HepG2 (cell line): Measurements from ENCODE around the gene CCDC33. TPM values are rescaled to one million over a fixed set of nuclear protein-coding genes. Genes with fewer than 3 reads are reported as not detected.
"Not testable (repeated sequence)": the region's sequence is repeated elsewhere in the genome, so short reads cannot be mapped to it uniquely, and the experiment has no call there.

Experiments
- ATAC-seq: fragments of 200-7000 bp; cut with Tn5 transposase; 3 replicates; pipeline ENCODE4 v1.9.1; 2020; ENCODE audit warnings: mild to moderate bottlenecking, moderate library complexity
- BruUV-seq: library from RNA; stranded (reverse); fragments of 400-500 nt; replicated peaks from 2 replicates; lab custom pipeline; 2021; lab: Mats Ljungman, UMichigan
- CTCF ChIA-PET: fragments of 300-600 bp; formaldehyde crosslinking; extraction: SDS; loops from one replicate; lab custom pipeline; 2021; ENCODE audit warnings: low total read pairs, inconsistent platforms, low intra/inter-chr PET ratio; lab: Yijun Ruan, JAX
- POLR2A ChIA-PET: fragments of 350-600 bp; sonication (Branson Sonifier 250); formaldehyde crosslinking; loops from one replicate; lab custom pipeline; 2020; ENCODE audit warnings: antibody characterized with exemption, inconsistent platforms; lab: Yijun Ruan, JAX
- DNase-seq: peaks from one replicate; pipeline ENCODE4 v3.0.0-alpha.2; 2015; ENCODE audit warnings: low spot score
- FAIRE-seq: peaks from 3 replicates; lab custom pipeline; 2011; peaks lifted over from hg19 to GRCh38; lab: Jason Lieb, UNC
- H2AFZ ChIP-seq: one replicate; pipeline ENCODE4 v1.6.1; 2011; ENCODE audit warnings: low read length, inconsistent platforms
- H3K27ac ChIP-seq: fragments of 300-600 bp; 3 replicates; pipeline ENCODE4 v1.8.0; 2011; ENCODE audit warnings: mixed run types, mild to moderate bottlenecking, mixed read lengths, low read length, inconsistent platforms; ENCODE audit not compliant: insufficient read depth; ENCODE audit errors: extremely low read length
- H3K27me3 ChIP-seq, 2 experiments: fragments of 200-600 bp in 1 of 2; 2 replicates in 1 of 2; 3 replicates in 1 of 2; pipeline versions ENCODE4 v1.6.0 to v1.8.0; 2011; ENCODE audit warnings: low read length in 2 of 2, mild to moderate bottlenecking in 2 of 2, moderate library complexity in 2 of 2, inconsistent platforms in 1 of 2; ENCODE audit not compliant: insufficient read depth in 2 of 2, control insufficient read depth in 1 of 2
- H3K36me3 ChIP-seq, 2 experiments: fragments of 200-600 bp in 1 of 2; replicated peaks in 1 of 2; 2 replicates in 1 of 2; 3 replicates in 1 of 2; pipeline versions ENCODE4 v1.5.1 to v1.8.0; 2011; ENCODE audit warnings: low read length in 2 of 2, inconsistent platforms in 1 of 2; ENCODE audit not compliant: insufficient read depth in 2 of 2, control insufficient read depth in 1 of 2
- H3K4me1 ChIP-seq: 2 replicates; pipeline ENCODE4 v1.5.1; 2012; ENCODE audit warnings: low read length, inconsistent platforms; ENCODE audit not compliant: insufficient read depth
- H3K4me2 ChIP-seq: 2 replicates; pipeline ENCODE4 v1.6.0; 2011; ENCODE audit warnings: low read depth, low read length, inconsistent platforms
- H3K4me3 ChIP-seq, 3 experiments: fragments of 200-600 bp in 1 of 3; sonication (generic), shearing (Covaris generic) in 1 of 3; replicated peaks in 1 of 3; 2 replicates each; pipeline ENCODE4 v1.5.1; 2011 to 2016; ENCODE audit warnings: low read length in 3 of 3, inconsistent platforms in 2 of 3, low read depth in 2 of 3, mild to moderate bottlenecking in 2 of 3, control low read depth in 1 of 3, mixed read lengths in 1 of 3; ENCODE audit not compliant: insufficient read depth in 1 of 3
- H3K79me2 ChIP-seq: one replicate; pipeline ENCODE4 v1.6.1; 2011; ENCODE audit warnings: low read length, inconsistent platforms; ENCODE audit not compliant: insufficient read depth
- H3K9ac ChIP-seq: 2 replicates; pipeline ENCODE4 v1.6.0; 2011; ENCODE audit warnings: mild to moderate bottlenecking, low read depth, low read length, inconsistent platforms; ENCODE audit not compliant: insufficient read depth
- H3K9me3 ChIP-seq: 2 replicates; pipeline ENCODE4 v1.5.1; 2012; ENCODE audit warnings: mild to moderate bottlenecking, low read length
- H4K20me1 ChIP-seq: 2 replicates; pipeline ENCODE4 v1.6.0; 2011; ENCODE audit warnings: inconsistent platforms, mild to moderate bottlenecking, low read length, moderate library complexity; ENCODE audit not compliant: insufficient read depth
- DNMT3B ChIP-seq: conservative IDR thresholded peaks from 2 replicates; pipeline ENCODE4 v1.6.1; 2016; ENCODE audit warnings: missing biosample characterization, control low read depth
- IRX3 ChIP-seq: sonication (generic); formaldehyde crosslinking; IDR thresholded peaks from 2 replicates; pipeline ENCODE4 v1.8.1; 2023; ENCODE audit warnings: mild to moderate bottlenecking, low read depth, missing genetic modification reagents, borderline replicate concordance
- KAT7 ChIP-seq: IDR thresholded peaks from 2 replicates; pipeline ENCODE4 v1.6.1; 2018; ENCODE audit warnings: borderline replicate concordance, missing compliant biosample characterization
- KLF16 ChIP-seq, 2 experiments: sonication (generic) in 1 of 2; formaldehyde crosslinking in 1 of 2; IDR thresholded peaks; 2 replicates each; pipeline versions ENCODE4 v1.6.1 to v1.8.0; 2016 to 2023; ENCODE audit warnings: missing genetic modification reagents in 2 of 2, missing compliant biosample characterization in 1 of 2
- MEF2D ChIP-seq: sonication (generic); formaldehyde crosslinking; IDR thresholded peaks from 2 replicates; pipeline ENCODE4 v1.5.1; 2020; ENCODE audit warnings: mild to moderate bottlenecking, missing genetic modification reagents
- SRF ChIP-seq: IDR thresholded peaks from 2 replicates; pipeline ENCODE4 v1.6.1; 2011; ENCODE audit warnings: mild to moderate bottlenecking, low read depth, low read length, moderate library complexity
- THAP8 ChIP-seq: sonication (generic); formaldehyde crosslinking; IDR thresholded peaks from 2 replicates; pipeline ENCODE4 v1.5.1; 2020; ENCODE audit warnings: missing genetic modification reagents, mild to moderate bottlenecking, borderline replicate concordance
- YEATS2 ChIP-seq: sonication (generic); formaldehyde crosslinking; IDR thresholded peaks from 2 replicates; pipeline ENCODE4 v1.4.0; 2020; ENCODE audit warnings: missing genetic modification reagents, borderline replicate concordance
- ZFP1 ChIP-seq: IDR thresholded peaks from 2 replicates; pipeline ENCODE4 v1.6.1; 2016
- ZKSCAN1 ChIP-seq: fragments of 150-350 bp; IDR thresholded peaks from 2 replicates; pipeline ENCODE4 v1.6.1; 2014; ENCODE audit warnings: low read length
- ZMYM2 ChIP-seq: sonication (generic); formaldehyde crosslinking; IDR thresholded peaks from 2 replicates; pipeline ENCODE4 v1.8.0; 2022; ENCODE audit warnings: mild to moderate bottlenecking, missing genetic modification reagents
- ZNF230 ChIP-seq: sonication (generic); formaldehyde crosslinking; IDR thresholded peaks from 2 replicates; pipeline ENCODE4 v1.4.0; 2020; ENCODE audit warnings: mild to moderate bottlenecking, missing genetic modification reagents
- ZNF652 ChIP-seq: IDR thresholded peaks from 2 replicates; pipeline ENCODE4 v1.6.1; 2016; ENCODE audit warnings: low read depth, borderline replicate concordance
- ZNF703 ChIP-seq: sonication (generic); formaldehyde crosslinking; IDR thresholded peaks from 2 replicates; pipeline ENCODE4 v1.5.1; 2020; ENCODE audit warnings: missing genetic modification reagents, mild to moderate bottlenecking, moderate library complexity, borderline replicate concordance
- ZNF720 ChIP-seq: sonication (generic); formaldehyde crosslinking; IDR thresholded peaks from 2 replicates; pipeline ENCODE4 v1.4.0; 2020; ENCODE audit warnings: missing genetic modification reagents
- ZNF879 ChIP-seq: sonication (generic); formaldehyde crosslinking; IDR thresholded peaks from 2 replicates; pipeline ENCODE4 v1.8.1; 2023; ENCODE audit warnings: missing genetic modification reagents
- WGBS: methylation state at CpG from one replicate; pipeline ENCODE4 v1.1.6; 2017; ENCODE audit warnings: low lambda C conversion rate; 5-methylcytosine and 5-hydroxymethylcytosine counted together
- in situ Hi-C: cut with HindIII; loops from 2 replicates; pipeline ENCODE4 v1.10.0; 2017; ENCODE audit warnings: low pct_unique_long_range_greater_than_20kb; ENCODE audit not compliant: extremely low pct_ligation_motif_present
- intact Hi-C: fragments of 100-400 bp; cut with micrococcal nuclease; formaldehyde crosslinking; loops from one replicate; pipeline ENCODE4 v1.10.0; 2022; ENCODE audit not compliant: unreplicated experiment
- polyA plus RNA-seq, 8 experiments: library from polyadenylated mRNA; depleted of rRNA in 3 of 8; stranded (reverse) in 7 of 8; unstranded in 1 of 8; fragments of >200 nt; fragmentation: Illumina TruSeq in 4 of 8; extraction: Trizol in 4 of 8; gene quantifications; 2 replicates each; pipeline versions ENCODE4 v1.2.1 to v1.2.3, GENCODE V29; 2011 to 2016; ENCODE audit warnings: low read depth in 4 of 8, missing spikeins in 1 of 8, mixed read lengths in 1 of 8; ENCODE audit not compliant: insufficient read depth in 1 of 8
- total RNA-seq, 5 experiments: library from RNA; depleted of rRNA; stranded (reverse); fragments of >200 nt; fragmentation: Illumina TruSeq; extraction: Trizol; gene quantifications; 2 replicates each; pipeline ENCODE4 v1.2.3, GENCODE V29; 2016; ENCODE audit warnings: low read depth in 1 of 5
- TF ChIP-seq, protein P1 (sequence below): sonication (generic); formaldehyde crosslinking; IDR thresholded peaks from 2 replicates; pipeline ENCODE4 v1.5.0; 2020; ENCODE audit warnings: mild to moderate bottlenecking, missing genetic modification reagents

The CCDC33 gene
- total and polyA plus RNA-seq, 2 of the 13 experiments (the other 11 are each of a cell fraction or from before 2014, with no cell fraction given): 0.30 TPM; not detected in 1

DNA sequence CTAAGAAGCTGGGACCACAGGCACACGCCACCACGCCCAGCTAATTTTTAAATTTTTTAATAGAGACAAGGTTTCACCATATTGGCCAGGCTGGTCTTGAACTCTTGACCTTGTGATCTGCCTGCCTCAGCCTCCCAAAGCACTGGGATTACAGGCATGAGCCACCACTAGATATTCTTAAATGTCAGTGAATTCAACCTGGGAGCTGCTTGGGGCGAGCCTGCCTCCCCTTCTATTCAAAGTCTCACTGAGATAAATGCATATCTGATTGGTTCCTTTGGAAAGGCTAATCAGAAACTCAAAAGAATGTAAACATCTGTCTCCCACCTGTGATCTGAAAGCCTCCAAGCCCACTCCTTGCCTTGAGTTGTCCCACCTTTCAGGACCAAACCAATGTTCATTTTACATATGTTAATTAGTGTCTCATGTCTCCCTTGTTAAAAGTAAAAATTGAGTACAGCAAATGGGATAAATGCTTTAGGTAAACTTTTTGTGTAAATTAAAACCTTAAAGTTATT is 116.3 kb downstream of the CCDC33 start:
- 33% methylated on average over 3 of the region's 3 CpGs for WGBS
- POLR2A ChIA-PET: no interaction called here
- H4K20me1 ChIP-seq: no peaks in the 10 kb centered on the region
- H3K27me3 ChIP-seq: peaks cover 0 to 5% of the 10 kb centered on the region in 2 experiments; a peak in 2 of 5 replicates
- no peak overlapping the region for H3K27ac ChIP-seq
- H3K79me2 ChIP-seq: no peaks in the 10 kb centered on the region
- H3K4me2 ChIP-seq: no peak overlapping the region
- BruUV-seq: no TSS peak
- H3K36me3 ChIP-seq: no peaks in the 10 kb centered on the region
- DNase-seq: no peak
- no peak for TF ChIP-seq DNMT3B
- no peak for TF ChIP-seq KLF16 (CRISPR knock-in tag; IDR thresholded peaks at IDR 0.05)
- TF ChIP-seq ZNF230 (CRISPR knock-in tag): no peak
- TF ChIP-seq YEATS2 (CRISPR knock-in tag): no peak
- no peak for TF ChIP-seq ZMYM2 (CRISPR knock-in tag)
- no peak for TF ChIP-seq ZFP1
- no peak for TF ChIP-seq ZKSCAN1
- TF ChIP-seq SRF: no peak
- no peak for TF ChIP-seq KAT7 (CRISPR knock-in tag)
- TF ChIP-seq THAP8 (CRISPR knock-in tag): no peak
- no peak for TF ChIP-seq ZNF652 (CRISPR knock-in tag)
- TF ChIP-seq ZNF703 (CRISPR knock-in tag): no peak
- TF ChIP-seq, protein P1, sequence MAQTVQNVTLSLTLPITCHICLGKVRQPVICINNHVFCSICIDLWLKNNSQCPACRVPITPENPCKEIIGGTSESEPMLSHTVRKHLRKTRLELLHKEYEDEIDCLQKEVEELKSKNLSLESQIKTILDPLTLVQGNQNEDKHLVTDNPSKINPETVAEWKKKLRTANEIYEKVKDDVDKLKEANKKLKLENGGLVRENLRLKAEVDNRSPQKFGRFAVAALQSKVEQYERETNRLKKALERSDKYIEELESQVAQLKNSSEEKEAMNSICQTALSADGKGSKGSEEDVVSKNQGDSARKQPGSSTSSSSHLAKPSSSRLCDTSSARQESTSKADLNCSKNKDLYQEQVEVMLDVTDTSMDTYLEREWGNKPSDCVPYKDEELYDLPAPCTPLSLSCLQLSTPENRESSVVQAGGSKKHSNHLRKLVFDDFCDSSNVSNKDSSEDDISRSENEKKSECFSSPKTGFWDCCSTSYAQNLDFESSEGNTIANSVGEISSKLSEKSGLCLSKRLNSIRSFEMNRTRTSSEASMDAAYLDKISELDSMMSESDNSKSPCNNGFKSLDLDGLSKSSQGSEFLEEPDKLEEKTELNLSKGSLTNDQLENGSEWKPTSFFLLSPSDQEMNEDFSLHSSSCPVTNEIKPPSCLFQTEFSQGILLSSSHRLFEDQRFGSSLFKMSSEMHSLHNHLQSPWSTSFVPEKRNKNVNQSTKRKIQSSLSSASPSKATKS (CRISPR knock-in tag): no peak
- TF ChIP-seq MEF2D (CRISPR knock-in tag): no peak
- no peak for TF ChIP-seq ZNF879 (CRISPR knock-in tag)
- no peak for TF ChIP-seq ZNF720 (CRISPR knock-in tag)
- TF ChIP-seq IRX3 (CRISPR knock-in tag): no peak
- FAIRE-seq: no peak
- CTCF ChIA-PET: no interaction called here
- intact Hi-C loops (no loop called here), in situ Hi-C loops (no loop called here)
- no peak for ATAC-seq
- no peaks in the 10 kb centered on the region for H3K9me3 ChIP-seq
- no peak overlapping the region for H3K9ac ChIP-seq
- no peaks in the 10 kb centered on the region for H3K4me1 ChIP-seq
- no peak overlapping the region for H3K4me3 ChIP-seq
- H2AFZ ChIP-seq: no peak overlapping the region

DNA sequence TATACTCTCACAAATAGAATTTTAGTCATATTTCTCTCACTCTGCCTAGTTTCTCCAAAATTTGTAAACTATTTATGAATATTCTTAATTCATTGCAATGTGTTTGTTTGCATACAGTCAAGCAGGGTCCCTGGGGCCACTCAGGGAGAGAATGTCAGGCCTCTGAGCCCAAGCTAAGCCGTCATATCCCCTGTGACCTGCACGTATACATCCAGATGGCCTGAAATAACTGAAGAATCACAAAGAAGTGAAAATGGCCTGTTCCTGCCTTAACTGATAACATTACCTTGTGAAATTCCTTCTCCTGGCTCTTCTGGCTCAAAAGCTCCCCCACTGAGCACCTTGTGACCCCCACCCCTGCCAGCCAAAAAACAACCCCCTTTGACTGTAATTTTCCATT is 117.9 kb downstream of the CCDC33 start:
- 32% methylated on average over 2 of the region's 2 CpGs for WGBS
- BruUV-seq, H3K27ac ChIP-seq, H3K27me3 ChIP-seq, CTCF ChIA-PET, ATAC-seq, H3K4me3 ChIP-seq, H4K20me1 ChIP-seq, H3K36me3 ChIP-seq, H3K9ac ChIP-seq, H3K4me1 ChIP-seq, H2AFZ ChIP-seq, in situ Hi-C loops, FAIRE-seq, H3K9me3 ChIP-seq, intact Hi-C loops, H3K79me2 ChIP-seq, H3K4me2 ChIP-seq, POLR2A ChIA-PET, DNase-seq: not testable (repeated sequence)
